ENCODE data around the gene BCL2L2.

BCL2L2 gene

GRCh38 chr14:23356662-23357061, 50.0 kb downstream of the BCL2L2 start:
- no peaks in the 10 kb centered on the region for H3K36me3 ChIP-seq (ENCODE audit: control insufficient read depth, insufficient read depth, low read length)
- peaks cover 8% of the 10 kb centered on the region for H3K4me1 ChIP-seq
- no peaks in the 10 kb centered on the region for H3K27me3 ChIP-seq (ENCODE audit: control insufficient read depth, insufficient read depth, low read length)
- no peak overlapping the region for H2AFZ ChIP-seq
- no peak overlapping the region for H3K4me2 ChIP-seq (ENCODE audit: low read length)
- H3K79me2 ChIP-seq = no peaks in the 10 kb centered on the region
- no peak overlapping the region for H3K9ac ChIP-seq
- no peak overlapping the region for H3K4me3 ChIP-seq (ENCODE audit: low read depth, low read length)
- TF ChIP-seq, protein P1, sequence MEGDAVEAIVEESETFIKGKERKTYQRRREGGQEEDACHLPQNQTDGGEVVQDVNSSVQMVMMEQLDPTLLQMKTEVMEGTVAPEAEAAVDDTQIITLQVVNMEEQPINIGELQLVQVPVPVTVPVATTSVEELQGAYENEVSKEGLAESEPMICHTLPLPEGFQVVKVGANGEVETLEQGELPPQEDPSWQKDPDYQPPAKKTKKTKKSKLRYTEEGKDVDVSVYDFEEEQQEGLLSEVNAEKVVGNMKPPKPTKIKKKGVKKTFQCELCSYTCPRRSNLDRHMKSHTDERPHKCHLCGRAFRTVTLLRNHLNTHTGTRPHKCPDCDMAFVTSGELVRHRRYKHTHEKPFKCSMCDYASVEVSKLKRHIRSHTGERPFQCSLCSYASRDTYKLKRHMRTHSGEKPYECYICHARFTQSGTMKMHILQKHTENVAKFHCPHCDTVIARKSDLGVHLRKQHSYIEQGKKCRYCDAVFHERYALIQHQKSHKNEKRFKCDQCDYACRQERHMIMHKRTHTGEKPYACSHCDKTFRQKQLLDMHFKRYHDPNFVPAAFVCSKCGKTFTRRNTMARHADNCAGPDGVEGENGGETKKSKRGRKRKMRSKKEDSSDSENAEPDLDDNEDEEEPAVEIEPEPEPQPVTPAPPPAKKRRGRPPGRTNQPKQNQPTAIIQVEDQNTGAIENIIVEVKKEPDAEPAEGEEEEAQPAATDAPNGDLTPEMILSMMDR (IDR thresholded peaks at IDR 0.05) = no peak
- no peak overlapping the region for H3K27ac ChIP-seq
- H3K9me3 ChIP-seq (ENCODE audit: control insufficient read depth, low read length) = no peaks in the 10 kb centered on the region

GRCh38 chr14:23357261-23357660, 50.6 kb downstream of the BCL2L2 start:
- TF ChIP-seq, protein P1 (IDR thresholded peaks at IDR 0.05) = no peak
- Histone ChIP-seq H3K4me2 (ENCODE audit: low read length) (no peak overlapping the region), H3K79me2 (no peaks in the 10 kb centered on the region), H3K4me1 (peaks cover 13% of the 10 kb centered on the region), H3K27ac (no peak overlapping the region), H3K27me3 (ENCODE audit: control insufficient read depth, insufficient read depth, low read length) (no peaks in the 10 kb centered on the region), H3K4me3 (ENCODE audit: low read depth, low read length) (no peak overlapping the region), H3K9me3 (ENCODE audit: control insufficient read depth, low read length) (no peaks in the 10 kb centered on the region), H3K36me3 (ENCODE audit: control insufficient read depth, insufficient read depth, low read length) (no peaks in the 10 kb centered on the region), H3K9ac (no peak overlapping the region), H2AFZ (no peak overlapping the region)

DNA sequence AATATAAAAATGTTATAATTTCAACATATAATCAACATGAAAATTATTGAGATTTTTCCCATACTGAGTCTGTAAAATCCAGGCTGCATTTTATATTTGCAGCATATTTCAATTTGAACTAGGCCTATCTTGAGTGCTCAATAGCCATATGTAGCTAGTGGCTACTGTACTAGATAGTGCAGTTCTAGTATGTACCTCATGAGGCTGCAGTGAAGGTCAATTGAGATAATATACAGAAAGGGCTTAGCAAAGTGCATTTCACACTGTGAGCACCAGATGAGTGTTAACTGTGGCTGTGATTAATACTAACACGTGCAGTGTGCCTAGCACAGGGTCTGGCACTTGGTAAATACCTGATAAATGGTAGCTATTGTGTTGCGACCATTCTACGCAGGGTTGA, 51.4 kb downstream of the BCL2L2 start:
- Histone ChIP-seq H3K9me3 (ENCODE audit: control insufficient read depth, low read length) (no peaks in the 10 kb centered on the region), H2AFZ (no peak overlapping the region), H3K4me1 (peaks cover 10% of the 10 kb centered on the region), H3K4me3 (ENCODE audit: low read depth, low read length) (no peak overlapping the region), H3K36me3 (ENCODE audit: control insufficient read depth, insufficient read depth, low read length) (no peaks in the 10 kb centered on the region), H3K27ac (no peak overlapping the region), H3K4me2 (ENCODE audit: low read length) (no peak overlapping the region), H3K27me3 (ENCODE audit: control insufficient read depth, insufficient read depth, low read length) (no peaks in the 10 kb centered on the region), H3K79me2 (peaks cover under 1% of the 10 kb centered on the region), H3K9ac (no peak overlapping the region)
- TF ChIP-seq, protein P1 (IDR thresholded peaks at IDR 0.05) = no peak

GRCh38 chr14:23358553-23359166, 52.0 kb downstream of the BCL2L2 start:
- Histone ChIP-seq H3K4me2 (ENCODE audit: low read length) (no peak overlapping the region), H3K9me3 (ENCODE audit: control insufficient read depth, low read length) (no peaks in the 10 kb centered on the region), H3K4me3 (ENCODE audit: low read depth, low read length) (no peak overlapping the region), H3K27me3 (ENCODE audit: control insufficient read depth, insufficient read depth, low read length) (no peaks in the 10 kb centered on the region), H3K36me3 (ENCODE audit: control insufficient read depth, insufficient read depth, low read length) (no peaks in the 10 kb centered on the region), H3K27ac (no peak overlapping the region), H3K4me1 (peaks cover 6% of the 10 kb centered on the region), H2AFZ (no peak overlapping the region), H3K9ac (no peak overlapping the region), H3K79me2 (peaks cover 6% of the 10 kb centered on the region)
- TF ChIP-seq, protein P1 (IDR thresholded peaks at IDR 0.05) = no peak

DNA sequence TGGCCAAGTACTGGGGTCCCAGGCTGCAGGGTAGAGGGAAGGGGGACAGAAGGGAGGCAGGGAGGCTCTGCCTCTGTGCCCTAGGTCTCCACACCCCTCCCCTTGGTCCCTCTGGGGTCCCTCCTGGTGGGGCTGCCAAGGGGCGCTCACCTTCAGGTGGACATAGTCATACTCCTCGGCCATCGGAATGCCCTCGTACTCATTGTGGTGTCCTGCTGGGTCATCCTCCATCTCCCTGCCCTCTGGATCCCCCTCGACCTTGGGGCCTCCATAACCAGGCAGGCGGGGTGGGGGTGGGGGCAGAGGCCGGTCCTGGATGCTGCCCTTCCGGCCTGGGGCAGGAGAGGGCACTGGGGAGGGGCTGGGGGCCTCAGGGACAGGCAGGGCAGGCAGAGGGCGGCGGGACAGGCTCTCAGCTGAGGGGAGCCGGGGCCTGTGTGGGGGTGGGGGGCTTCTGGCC, 52.6 kb downstream of the BCL2L2 start:
- Histone ChIP-seq H2AFZ (no peak overlapping the region), H3K4me1 (peaks cover 6% of the 10 kb centered on the region), H3K27ac (no peak overlapping the region), H3K36me3 (ENCODE audit: control insufficient read depth, insufficient read depth, low read length) (no peaks in the 10 kb centered on the region), H3K4me3 (ENCODE audit: low read depth, low read length) (no peak overlapping the region), H3K79me2 (peaks cover 6% of the 10 kb centered on the region), H3K4me2 (ENCODE audit: low read length) (no peak overlapping the region), H3K9me3 (ENCODE audit: control insufficient read depth, low read length) (no peaks in the 10 kb centered on the region), H3K27me3 (ENCODE audit: control insufficient read depth, insufficient read depth, low read length) (no peaks in the 10 kb centered on the region), H3K9ac (no peak overlapping the region)
- TF ChIP-seq, protein P1 (IDR thresholded peaks at IDR 0.05) = no peak

Measured in parathyroid adenoma (tissue), 2 donors.